Subcutaneous abdominal adipose tissue (tissue), 5 donors: Measurements from ENCODE around the gene CACUL1.

Experiments used
- H3K27ac ChIP-seq: one replicate; pipeline ENCODE4 v1.7.0; 2013; ENCODE audit warnings: low read depth, mild to moderate bottlenecking, inconsistent platforms, low read length, moderate library complexity
- H3K27me3 ChIP-seq, 5 donors: one replicate each; pipeline ENCODE4 v1.7.0; 2013; ENCODE audit warnings: low read length in 5 of 5, inconsistent platforms in 1 of 5; ENCODE audit not compliant: control insufficient read depth in 5 of 5, insufficient read depth in 4 of 5
- H3K36me3 ChIP-seq, 5 donors: one replicate each; pipeline ENCODE4 v1.7.0; 2013; ENCODE audit warnings: low read length in 5 of 5; ENCODE audit not compliant: control insufficient read depth in 5 of 5, insufficient read depth in 5 of 5
- H3K4me1 ChIP-seq, 5 donors: one replicate each; pipeline ENCODE4 v1.7.0; 2013; ENCODE audit warnings: low read length in 5 of 5, mild to moderate bottlenecking in 3 of 5, moderate library complexity in 1 of 5; ENCODE audit not compliant: control insufficient read depth in 5 of 5, insufficient read depth in 5 of 5
- H3K4me3 ChIP-seq, 5 donors: one replicate each; pipeline ENCODE4 v1.7.0; 2013; ENCODE audit warnings: low read length in 5 of 5, low read depth in 1 of 5
- H3K9ac ChIP-seq, 5 donors: one replicate each; pipeline ENCODE4 v1.7.0; 2013; ENCODE audit warnings: low read length in 5 of 5, mild to moderate bottlenecking in 4 of 5, moderate library complexity in 3 of 5
- H3K9me3 ChIP-seq, 5 donors: one replicate each; pipeline ENCODE4 v1.7.0; 2013; ENCODE audit warnings: low read length in 5 of 5; ENCODE audit not compliant: control insufficient read depth in 5 of 5
- donor health status: healthy.
- donor health status: healthy.
- donor health status: healthy.
- donor health status: healthy.
- donor health status: healthy.

Gene CACUL1

GRCh38 chr10:118735294-118735693 is 19.5 kb downstream of the CACUL1 start:
- Histone ChIP-seq H3K27ac (no peak overlapping the region), H3K4me1 (peaks cover 0 to 58% (median 43%) of the 10 kb centered on the region in 5 donors)

GRCh38 chr10:118734475-118734874 is 20.3 kb downstream of the CACUL1 start:
- Histone ChIP-seq H3K27me3 (no peaks in the 10 kb centered on the region), H3K4me3 (no peak overlapping the region), H3K9me3 (no peaks in the 10 kb centered on the region), H3K9ac (no peak overlapping the region), H3K36me3 (no peaks in the 10 kb centered on the region), H3K4me1 (peaks cover 0 to 65% (median 48%) of the 10 kb centered on the region in 5 donors), H3K27ac (no peak overlapping the region)

More at GRCh38 chr10:118735294-118735693, 19.5 kb downstream of the CACUL1 start:
- Histone ChIP-seq H3K9ac (peak overlapping the region in 1 of 5 donors; percentile 6), H3K9me3 (no peaks in the 10 kb centered on the region), H3K27me3 (no peaks in the 10 kb centered on the region), H3K4me3 (no peak overlapping the region), H3K36me3 (no peaks in the 10 kb centered on the region)

- Histone ChIP-seq H3K4me3 (no peak overlapping the region), H3K9ac (peak overlapping the region in 1 of 5 donors; percentile 23), H3K27ac (peak overlapping the region; percentile 3), H3K36me3 (no peaks in the 10 kb centered on the region), H3K9me3 (no peaks in the 10 kb centered on the region), H3K4me1 (peaks cover 0 to 59% (median 48%) of the 10 kb centered on the region in 5 donors), H3K27me3 (no peaks in the 10 kb centered on the region)
Observed at GRCh38 chr10:118732245-118733165, 22.3 kb downstream of the CACUL1 start.

- Histone ChIP-seq H3K4me1 (peaks cover 0 to 62% (median 48%) of the 10 kb centered on the region in 5 donors), H3K9ac (peak overlapping the region in 1 of 5 donors; percentile 15), H3K27me3 (no peaks in the 10 kb centered on the region), H3K9me3 (no peaks in the 10 kb centered on the region), H3K27ac (no peak overlapping the region), H3K4me3 (no peak overlapping the region), H3K36me3 (no peaks in the 10 kb centered on the region)
Observed at GRCh38 chr10:118730756-118731456, 23.9 kb downstream of the CACUL1 start.

- H3K27me3 ChIP-seq: no peaks in the 10 kb centered on the region
- H3K4me3 ChIP-seq: no peak overlapping the region
- H3K9ac ChIP-seq: no peak overlapping the region
- peaks cover 0 to 62% (median 46%) of the 10 kb centered on the region in 5 donors for H3K4me1 ChIP-seq
- H3K27ac ChIP-seq: no peak overlapping the region
- no peaks in the 10 kb centered on the region for H3K9me3 ChIP-seq
- H3K36me3 ChIP-seq: no peaks in the 10 kb centered on the region
Observed at GRCh38 chr10:118729641-118730258, 25.0 kb downstream of the CACUL1 start.

- Histone ChIP-seq H3K9ac (no peak overlapping the region), H3K27ac (no peak overlapping the region), H3K36me3 (no peaks in the 10 kb centered on the region), H3K4me3 (no peak overlapping the region), H3K9me3 (no peaks in the 10 kb centered on the region), H3K27me3 (no peaks in the 10 kb centered on the region), H3K4me1 (peaks cover 0 to 56% (median 42%) of the 10 kb centered on the region in 5 donors)
Observed at GRCh38 chr10:118729200-118729599, 25.6 kb downstream of the CACUL1 start.

- Histone ChIP-seq H3K27ac (no peak overlapping the region), H3K9me3 (no peaks in the 10 kb centered on the region), H3K4me3 (no peak overlapping the region), H3K4me1 (peaks cover 0 to 32% (median 21%) of the 10 kb centered on the region in 5 donors), H3K9ac (no peak overlapping the region), H3K36me3 (no peaks in the 10 kb centered on the region), H3K27me3 (no peaks in the 10 kb centered on the region)
Observed at GRCh38 chr10:118725886-118726500, 28.8 kb downstream of the CACUL1 start.

GRCh38 chr10:118723466-118723865 is 31.3 kb downstream of the CACUL1 start:
- H3K9me3 ChIP-seq: no peaks in the 10 kb centered on the region
- no peak overlapping the region for H3K27ac ChIP-seq

GRCh38 chr10:118721539-118721876 is 33.3 kb downstream of the CACUL1 start:
- Histone ChIP-seq H3K27me3 (no peaks in the 10 kb centered on the region), H3K4me3 (no peak overlapping the region), H3K9me3 (no peaks in the 10 kb centered on the region), H3K9ac (no peak overlapping the region), H3K4me1 (peaks cover 0 to 26% (median 21%) of the 10 kb centered on the region in 5 donors), H3K27ac (no peak overlapping the region), H3K36me3 (peaks cover 0 to 14% (median 3%) of the 10 kb centered on the region in 5 donors)

More at GRCh38 chr10:118723466-118723865, 31.3 kb downstream of the CACUL1 start:
- Histone ChIP-seq H3K36me3 (no peaks in the 10 kb centered on the region), H3K27me3 (no peaks in the 10 kb centered on the region), H3K4me1 (peaks cover 0 to 26% (median 21%) of the 10 kb centered on the region in 5 donors), H3K4me3 (no peak overlapping the region), H3K9ac (no peak overlapping the region)
